NCI-H146 treated with DMSO at 0.1 percent for 48 hours (cell line): ENCODE results near the gene DDX39B.
"Not testable (repeated sequence)": the region's sequence is repeated elsewhere in the genome, so short reads cannot be mapped to it uniquely, and the experiment has no call there.

Experiments
- DNase-seq: peaks from one replicate; lab custom pipeline; 2025; ENCODE audit not compliant: unreplicated experiment; lab: John Stamatoyannopoulos, UW

DDX39B gene

GRCh38 chr6:31487674-31488073, 54.1 kb downstream of the DDX39B start:
- DNase-seq: not testable (repeated sequence)

- DNase-seq: not testable (repeated sequence)
Observed at GRCh38 chr6:31486065-31486837, 55.6 kb downstream of the DDX39B start.

GRCh38 chr6:31485055-31485454, 56.7 kb downstream of the DDX39B start:
- no peak for DNase-seq

- DNase-seq: no peak
Observed at GRCh38 chr6:31483392-31483791, 58.4 kb downstream of the DDX39B start.

GRCh38 chr6:31480574-31480973, 61.2 kb downstream of the DDX39B start:
- no peak for DNase-seq
